ES-I3 (cell line): ENCODE data around the gene BICD1.

ENCODE experiments used
- H3K36me3 ChIP-seq: 2 replicates; pipeline ENCODE4 v1.6.1; 2013; ENCODE audit warnings: mild to moderate bottlenecking, low read length, control low read depth, moderate library complexity; ENCODE audit not compliant: insufficient read depth
- H3K4me1 ChIP-seq: 2 replicates; pipeline ENCODE4 v1.6.1; 2013; ENCODE audit warnings: mild to moderate bottlenecking, control low read depth, low read length; ENCODE audit not compliant: insufficient read depth
- H3K9ac ChIP-seq: 2 replicates; pipeline ENCODE4 v1.6.1; 2013; ENCODE audit warnings: low read depth, mild to moderate bottlenecking, low read length, moderate library complexity
- H3K9me3 ChIP-seq: 2 replicates; pipeline ENCODE4 v1.6.1; 2013; ENCODE audit warnings: mild to moderate bottlenecking, low read length, moderate library complexity; ENCODE audit not compliant: control insufficient read depth, insufficient read depth

Gene BICD1

DNA sequence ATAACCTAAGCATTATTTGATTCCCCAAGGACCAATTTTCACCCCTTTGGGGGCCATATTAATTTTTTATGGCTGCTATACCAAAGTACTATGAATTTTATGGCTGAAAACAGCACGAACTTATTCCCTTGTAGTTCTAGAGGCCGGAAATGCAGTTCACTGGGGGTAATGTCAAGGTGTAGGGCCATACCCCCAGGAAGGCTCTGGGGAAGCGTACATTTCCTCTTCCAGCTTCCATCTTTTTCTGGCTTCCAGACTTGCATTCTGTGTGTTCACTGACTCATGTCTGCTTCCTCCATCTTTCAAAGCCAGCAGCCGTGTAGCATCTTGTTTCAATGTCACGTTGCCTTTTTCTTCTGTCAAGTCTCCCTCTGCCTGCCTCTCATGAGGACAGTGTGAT lies 133.5 kb downstream of the BICD1 start:
- Histone ChIP-seq H3K9ac (no peak overlapping the region), H3K36me3 (no peaks in the 10 kb centered on the region), H3K4me1 (0 out of 2 replicates have a peak, but pooled peaks cover 2% of the 10 kb centered on the region), H3K9me3 (no peaks in the 10 kb centered on the region)

DNA sequence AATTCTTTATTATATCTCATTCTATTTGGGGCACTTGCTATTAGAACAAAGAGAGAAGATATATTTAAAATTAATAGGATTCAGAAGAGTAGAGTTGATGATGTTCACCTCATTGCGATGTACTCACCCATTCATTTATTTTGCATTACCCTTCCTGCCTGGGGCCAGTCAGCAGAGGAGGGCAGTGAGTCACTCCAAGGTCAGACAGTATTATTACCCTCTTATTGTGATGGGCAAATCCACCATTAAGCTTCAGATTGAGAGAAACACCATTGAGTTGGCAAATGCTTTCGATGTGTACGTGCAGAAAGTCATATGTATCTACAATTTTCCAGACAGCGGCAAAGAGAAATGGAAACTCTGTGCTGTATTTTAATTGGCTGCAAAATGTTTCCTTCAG lies 134.2 kb downstream of the BICD1 start:
- no peaks in the 10 kb centered on the region for H3K36me3 ChIP-seq
- no peak overlapping the region for H3K9ac ChIP-seq
- H3K9me3 ChIP-seq = peaks cover 4% of the 10 kb centered on the region; the same call in 1 of the 2 replicates
- 0 out of 2 replicates have a peak, but pooled peaks cover 2% of the 10 kb centered on the region for H3K4me1 ChIP-seq

DNA sequence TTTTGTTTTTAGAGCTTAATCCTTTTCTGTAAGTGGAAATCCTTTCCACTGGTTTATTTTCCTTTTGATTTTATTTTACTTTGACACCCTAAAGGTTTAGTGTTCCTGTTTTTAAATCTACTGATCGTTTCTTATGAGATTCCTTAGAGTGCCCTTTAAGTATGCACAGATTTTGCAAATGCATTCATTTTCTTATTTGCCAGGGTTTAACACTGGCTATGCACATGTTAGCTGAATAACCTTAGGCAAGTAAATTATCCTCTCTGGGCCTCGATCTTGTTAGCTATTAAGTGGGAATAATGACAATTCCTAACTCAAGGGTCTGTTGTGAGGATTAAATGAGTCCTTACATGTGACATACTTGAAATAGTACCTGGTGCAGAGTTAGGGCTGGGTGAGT lies 136.0 kb downstream of the BICD1 start:
- Histone ChIP-seq H3K36me3 (no peaks in the 10 kb centered on the region), H3K9me3 (peaks cover 4% of the 10 kb centered on the region; the same call in 1 of the 2 replicates), H3K4me1 (0 out of 2 replicates have a peak, but pooled peaks cover 2% of the 10 kb centered on the region), H3K9ac (no peak overlapping the region)

DNA sequence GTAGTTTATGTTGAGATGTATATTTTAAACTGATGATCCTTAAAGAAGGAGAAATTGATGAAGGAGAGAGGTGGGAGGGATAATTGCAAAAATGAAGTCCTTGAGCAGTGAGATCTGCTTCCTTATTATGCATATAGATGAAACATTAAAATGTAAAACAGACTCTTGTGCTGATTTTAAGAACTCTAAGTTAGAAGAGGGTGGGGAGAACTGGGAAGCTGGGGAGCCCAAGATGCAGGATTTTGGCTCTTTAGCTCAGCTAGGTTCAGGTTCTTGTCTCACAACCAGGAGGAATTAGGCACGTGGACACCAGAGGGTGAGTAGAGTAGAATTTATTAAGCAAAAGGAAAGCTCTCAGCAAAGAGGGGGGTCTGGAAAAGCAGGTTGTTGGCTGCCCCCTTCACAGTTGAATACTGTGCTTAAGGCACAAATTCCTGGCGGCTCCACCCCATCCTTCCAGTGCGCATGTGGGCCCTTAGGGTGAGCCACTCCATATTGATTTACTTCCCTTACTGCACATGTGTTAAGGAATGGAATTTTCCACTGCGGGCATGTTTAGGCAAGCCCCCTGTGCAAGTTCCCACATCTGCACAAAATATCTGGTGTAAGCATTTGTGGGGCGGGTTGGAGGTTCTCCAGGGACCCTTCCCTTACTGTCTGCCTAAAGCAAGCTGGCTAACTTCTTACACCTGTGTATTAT lies 141.9 kb downstream of the BICD1 start:
- Histone ChIP-seq H3K9ac (no peak overlapping the region), H3K4me1 (peaks cover 13% of the 10 kb centered on the region), H3K9me3 (peaks cover 8% of the 10 kb centered on the region; the same call in 1 of the 2 replicates), H3K36me3 (0 out of 2 replicates have a peak, but pooled peaks cover under 1% of the 10 kb centered on the region)

DNA sequence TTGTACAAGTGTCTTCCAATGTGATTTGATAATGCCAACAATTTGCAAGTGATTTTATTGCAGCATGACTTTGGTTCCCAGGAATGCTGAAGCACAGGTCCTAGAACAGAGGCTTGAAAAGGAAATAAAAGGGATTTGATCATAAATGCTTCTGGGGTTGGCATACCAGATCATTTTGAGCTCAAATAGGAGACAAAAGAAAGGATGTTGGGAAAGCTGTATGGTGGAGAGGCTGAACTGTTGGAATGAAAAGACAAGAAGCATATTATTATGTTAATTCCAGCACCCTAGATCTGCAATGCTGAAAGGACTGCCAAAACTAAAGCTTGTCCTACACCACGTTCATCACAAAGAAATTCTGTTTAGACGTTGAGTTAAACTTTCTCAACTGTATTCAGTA lies 143.1 kb downstream of the BICD1 start:
- H3K9me3 ChIP-seq = peaks cover 8% of the 10 kb centered on the region; the same call in 1 of the 2 replicates
- peaks cover 13% of the 10 kb centered on the region for H3K4me1 ChIP-seq
- H3K9ac ChIP-seq = no peak overlapping the region
- H3K36me3 ChIP-seq = 0 out of 2 replicates have a peak, but pooled peaks cover 3% of the 10 kb centered on the region

DNA sequence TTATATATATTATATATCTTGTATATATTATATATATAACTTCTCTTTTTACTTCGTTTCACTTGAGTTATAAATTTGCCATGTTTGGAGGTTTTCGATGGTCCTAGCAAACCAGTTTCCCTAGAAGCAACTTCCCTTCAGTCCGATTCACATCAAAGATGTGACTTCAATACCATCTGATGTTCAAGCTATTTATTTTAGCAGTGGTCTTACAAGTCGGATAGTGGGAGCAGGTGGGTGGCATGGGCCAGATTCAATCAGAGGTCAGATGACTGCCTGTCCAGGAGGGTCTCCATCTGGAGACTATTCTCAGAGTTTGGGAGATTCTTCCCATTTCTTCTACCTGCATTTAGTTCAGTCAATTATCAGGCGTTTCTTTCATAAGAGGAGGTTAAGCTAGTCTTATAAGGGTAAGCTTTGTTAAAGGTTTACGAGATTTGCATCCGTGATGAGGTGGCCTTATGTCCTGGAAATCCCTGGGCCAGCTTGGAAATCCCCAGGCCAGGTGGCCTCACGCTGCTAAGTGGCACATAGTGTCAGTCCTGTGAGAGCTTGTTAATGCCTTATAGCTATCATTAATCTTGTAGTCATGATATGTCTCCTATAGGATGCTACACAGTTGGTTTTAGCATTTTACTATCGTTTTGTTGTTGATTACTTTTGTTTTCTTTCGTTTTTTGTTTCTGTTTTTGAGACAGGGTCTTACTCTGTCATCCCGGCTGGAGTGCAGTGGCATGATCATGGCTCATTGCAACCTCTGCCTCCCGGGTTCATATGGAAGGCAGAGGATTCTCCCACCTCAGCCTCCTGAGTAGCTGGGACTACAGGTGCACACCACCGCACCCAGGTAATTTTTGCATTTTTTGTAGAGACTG lies 145.8 kb downstream of the BICD1 start:
- Histone ChIP-seq H3K9me3 (peaks cover 6% of the 10 kb centered on the region), H3K9ac (no peak overlapping the region), H3K36me3 (0 out of 2 replicates have a peak, but pooled peaks cover 3% of the 10 kb centered on the region), H3K4me1 (peaks cover 13% of the 10 kb centered on the region)

DNA sequence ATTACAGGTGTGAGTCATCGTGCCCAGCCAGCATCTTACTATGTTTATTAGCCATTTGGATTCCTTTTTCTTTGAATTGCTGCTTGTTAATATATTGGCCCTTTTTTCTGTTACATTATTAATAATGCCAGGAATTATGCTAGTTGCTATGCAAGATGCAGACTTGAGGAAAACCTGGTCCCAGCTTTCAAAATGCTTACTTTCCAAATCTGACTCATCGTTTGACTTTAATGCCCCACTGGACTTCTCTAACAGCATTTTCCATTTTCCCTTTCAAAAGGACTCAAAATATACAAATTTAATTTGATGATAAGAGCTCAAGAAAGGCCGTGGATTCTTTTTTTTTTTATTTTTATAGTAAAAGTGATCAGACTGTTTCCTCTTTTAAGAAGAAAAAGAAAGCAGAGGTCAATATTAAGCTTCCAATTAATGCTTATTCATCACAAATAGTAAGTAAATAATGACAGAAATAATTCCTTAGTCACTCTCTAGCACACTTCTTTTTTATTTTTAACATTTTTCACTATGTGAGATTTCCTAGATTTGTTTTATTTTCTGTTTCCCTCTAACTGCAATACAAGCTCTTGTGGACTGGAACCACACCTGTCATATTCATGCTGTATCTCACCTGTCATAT lies 146.6 kb downstream of the BICD1 start:
- H3K9me3 ChIP-seq = peaks cover 4% of the 10 kb centered on the region
- no peak overlapping the region for H3K9ac ChIP-seq

DNA sequence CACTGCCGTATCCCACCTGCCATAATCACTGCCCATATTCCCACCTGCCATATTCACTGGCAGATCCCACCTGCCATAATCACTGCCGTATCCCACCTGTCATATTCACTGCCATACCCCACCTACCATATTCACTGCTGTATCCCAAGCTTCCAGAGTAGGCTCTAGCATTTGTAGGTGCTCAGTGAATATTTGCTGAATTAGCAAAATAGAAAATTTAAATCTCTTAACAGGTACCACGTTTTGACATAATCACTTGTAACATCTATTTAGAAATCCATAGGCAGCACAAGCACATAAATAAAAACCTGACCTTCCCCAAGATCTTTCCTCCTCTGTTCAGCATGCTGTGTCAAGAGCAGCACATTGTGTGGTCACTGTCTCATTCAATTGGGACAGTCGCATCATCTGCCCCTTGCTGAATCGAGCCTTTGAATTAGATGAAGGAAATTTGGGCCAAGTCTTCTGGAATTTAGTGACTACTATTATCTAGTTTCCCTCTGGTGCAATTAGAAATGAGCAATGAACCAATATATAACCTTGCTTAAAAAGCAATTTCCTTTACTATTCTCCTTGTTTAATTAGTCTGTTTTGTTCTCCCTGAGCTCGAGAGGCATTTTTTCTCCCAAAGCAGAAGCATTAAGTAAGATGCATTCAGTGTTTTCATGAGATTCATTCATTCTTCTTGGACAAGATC lies 147.8 kb downstream of the BICD1 start:
- Histone ChIP-seq H3K9ac (no peak overlapping the region), H3K9me3 (peaks cover 2% of the 10 kb centered on the region), H3K36me3 (0 out of 2 replicates have a peak, but pooled peaks cover 3% of the 10 kb centered on the region), H3K4me1 (peaks cover 8% of the 10 kb centered on the region)

More for the DNA sequence above, 146.6 kb downstream of the BICD1 start:
- Histone ChIP-seq H3K36me3 (0 out of 2 replicates have a peak, but pooled peaks cover 3% of the 10 kb centered on the region), H3K4me1 (peaks cover 13% of the 10 kb centered on the region)

DNA sequence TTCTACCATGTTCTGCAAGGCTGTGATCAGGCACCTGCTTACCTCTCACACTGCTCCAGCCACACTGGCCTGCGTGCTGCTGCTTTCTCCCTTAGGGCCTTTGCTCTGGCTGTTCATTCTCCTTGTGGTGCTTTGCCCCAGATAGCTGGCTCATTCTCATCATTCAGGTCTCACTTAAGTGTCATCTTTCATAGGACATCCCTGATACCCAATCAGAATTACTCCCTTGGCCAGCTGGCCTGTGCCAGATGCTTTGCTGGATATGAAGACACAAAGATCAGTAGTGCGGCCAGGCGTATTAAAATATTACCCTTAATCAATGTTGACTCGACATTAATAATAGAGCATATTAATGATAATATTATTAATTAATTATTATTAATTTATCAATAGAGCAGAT lies 148.9 kb downstream of the BICD1 start:
- H3K36me3 ChIP-seq = peaks cover 3% of the 10 kb centered on the region; the same call in 1 of the 2 replicates
- H3K9ac ChIP-seq = no peak overlapping the region
- peaks cover 5% of the 10 kb centered on the region; the same call in 1 of the 2 replicates for H3K4me1 ChIP-seq
- peaks cover 2% of the 10 kb centered on the region for H3K9me3 ChIP-seq

DNA sequence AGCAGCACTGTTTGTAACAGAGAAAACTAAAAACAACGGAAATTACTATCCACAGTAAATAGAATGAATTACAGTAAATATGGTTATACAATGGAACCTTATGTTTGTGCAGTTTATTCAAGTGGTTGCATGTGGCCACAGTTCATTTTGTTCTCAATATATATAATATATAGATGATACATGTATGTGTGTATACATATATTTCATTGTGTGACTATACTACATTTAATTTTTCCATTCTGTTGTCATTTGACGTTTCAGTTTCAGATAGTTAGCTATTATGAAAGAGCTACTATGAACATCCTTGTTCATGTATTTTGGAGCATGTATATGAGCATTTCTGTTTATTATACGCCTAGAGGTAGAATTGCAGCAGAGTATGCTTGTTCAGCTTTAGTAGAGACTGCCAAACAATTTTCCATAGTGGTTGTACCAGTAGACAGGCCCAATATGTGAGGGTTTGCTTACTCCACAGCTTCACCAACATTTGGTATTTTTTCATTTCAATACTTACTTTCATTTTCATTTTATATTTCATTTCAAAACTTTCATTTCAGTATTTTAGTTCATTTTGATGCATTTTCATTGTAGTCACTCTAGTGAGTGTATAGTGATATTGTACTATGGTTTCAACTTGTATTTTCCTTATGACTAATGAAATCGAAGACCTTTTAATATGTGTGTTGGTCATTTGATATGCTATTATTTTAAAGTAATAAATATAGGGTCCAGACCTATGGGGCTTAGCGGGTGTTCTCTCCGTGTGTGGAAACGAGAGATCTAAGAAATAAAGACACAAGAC lies 151.2 kb downstream of the BICD1 start:
- peaks cover 3% of the 10 kb centered on the region; the same call in 1 of the 2 replicates for H3K36me3 ChIP-seq
- H3K4me1 ChIP-seq = peaks cover 6% of the 10 kb centered on the region; the same call in 1 of the 2 replicates
- peaks cover 2% of the 10 kb centered on the region for H3K9me3 ChIP-seq
- H3K9ac ChIP-seq = no peak overlapping the region

DNA sequence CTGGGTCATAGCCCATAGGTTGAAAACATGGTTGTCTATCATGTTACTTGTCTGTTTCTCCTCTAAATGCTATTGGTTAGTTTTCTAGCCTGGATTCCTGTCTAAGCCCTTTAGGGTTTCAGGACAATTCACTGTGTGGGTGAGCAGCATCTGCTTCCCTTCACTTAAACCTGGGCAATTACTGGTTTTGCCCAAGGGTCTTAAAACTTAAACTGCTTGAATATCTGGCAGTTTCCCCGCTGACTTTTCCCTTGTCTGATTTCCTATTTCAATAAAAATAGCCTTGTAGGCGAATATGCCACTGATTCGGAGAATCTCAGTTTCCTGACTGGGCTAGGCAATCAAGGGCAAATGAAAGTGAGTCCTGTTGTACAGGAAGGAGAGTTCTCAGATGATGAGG lies 154.0 kb downstream of the BICD1 start:
- H3K9ac ChIP-seq = no peak overlapping the region
- H3K36me3 ChIP-seq = no peaks in the 10 kb centered on the region; the same call in 1 of the 2 replicates
- H3K4me1 ChIP-seq = peaks cover 6% of the 10 kb centered on the region; the same call in 1 of the 2 replicates
- H3K9me3 ChIP-seq = peaks cover 2% of the 10 kb centered on the region

DNA sequence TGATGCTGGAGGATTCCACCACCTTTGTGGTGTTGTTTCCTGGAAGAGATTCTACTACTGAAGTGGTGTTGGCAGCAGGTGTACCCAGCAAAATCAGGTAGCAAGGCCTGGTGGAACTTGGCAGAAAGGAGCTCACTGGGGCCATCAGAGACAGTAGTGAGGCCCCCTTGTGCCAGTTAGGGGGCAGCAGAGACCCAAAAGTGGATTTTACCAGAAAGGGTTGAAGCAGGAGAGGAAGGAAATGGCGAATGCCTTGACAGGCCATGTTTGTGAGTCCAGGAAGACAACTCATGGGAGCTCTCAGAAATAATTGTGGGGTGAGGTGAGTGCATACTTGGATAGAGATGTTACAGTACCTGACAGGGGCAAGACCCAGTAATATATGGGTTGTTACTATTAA lies 155.0 kb downstream of the BICD1 start:
- peaks cover 6% of the 10 kb centered on the region; the same call in 1 of the 2 replicates for H3K4me1 ChIP-seq
- no peak overlapping the region for H3K9ac ChIP-seq
- H3K36me3 ChIP-seq = no peaks in the 10 kb centered on the region; the same call in 1 of the 2 replicates
- H3K9me3 ChIP-seq = peaks cover 2% of the 10 kb centered on the region; the same call in 1 of the 2 replicates

DNA sequence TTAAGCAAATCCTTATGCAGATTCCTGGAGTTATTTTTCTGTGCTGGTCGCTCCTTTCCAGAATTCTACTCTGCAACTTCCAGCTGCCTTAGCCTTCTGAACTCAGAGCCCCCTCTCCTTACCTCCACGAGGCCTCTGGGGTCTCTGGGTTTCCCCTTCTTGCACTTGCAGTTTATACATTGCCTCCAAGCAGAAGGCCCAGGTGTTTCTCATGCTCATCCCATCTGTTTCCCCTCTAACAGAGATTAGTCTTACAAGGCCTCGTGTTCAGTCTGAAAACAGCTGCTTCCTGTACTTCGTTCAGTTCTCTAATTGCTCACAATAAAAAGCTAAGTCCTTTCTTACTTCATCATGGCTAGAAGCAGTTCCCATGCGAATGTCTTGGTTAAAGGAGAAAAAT lies 158.3 kb downstream of the BICD1 start:
- H3K36me3 ChIP-seq = no peaks in the 10 kb centered on the region
- H3K9me3 ChIP-seq = no peaks in the 10 kb centered on the region
- peaks cover 6% of the 10 kb centered on the region; the same call in 1 of the 2 replicates for H3K4me1 ChIP-seq
- H3K9ac ChIP-seq = no peak overlapping the region
